Ovary (tissue), 9 donors: Measurements from ENCODE around the gene MAST2. TPM values are rescaled to one million over a fixed set of nuclear protein-coding genes. Genes with fewer than 3 reads are reported as not detected.

Experiments
- DNase-seq, 5 donors: peaks; one replicate each; pipeline ENCODE4 v3.0.0-alpha.2; 2019 to 2020
- H3K27ac ChIP-seq, 2 donors: fragments of 200-600 bp; one replicate each; pipeline versions ENCODE4 v1.5.1 to v1.8.0; 2019 to 2022
- H3K27me3 ChIP-seq: fragments of 200-600 bp; one replicate; pipeline ENCODE4 v1.8.0; 2022
- H3K36me3 ChIP-seq: fragments of 200-600 bp; sonication (generic); one replicate; pipeline ENCODE4 v1.5.1; 2019
- H3K4me1 ChIP-seq: one replicate; pipeline ENCODE4 v1.8.1; 2013; ENCODE audit warnings: mild to moderate bottlenecking, moderate library complexity; ENCODE audit not compliant: insufficient read depth
- H3K4me3 ChIP-seq: fragments of 200-600 bp; sonication (generic); one replicate; pipeline ENCODE4 v1.5.1; 2017
- H3K9me3 ChIP-seq, 2 donors: fragments of 200-600 bp in 1 of 2; sonication (generic) in 1 of 2; one replicate each; pipeline versions ENCODE4 v1.5.1 to v1.8.1; 2013 to 2019; ENCODE audit warnings: mild to moderate bottlenecking in 1 of 2, moderate library complexity in 1 of 2
- CTCF ChIP-seq, 3 donors: fragments of 450-650 bp in 2 of 3; fragments of 200-600 bp in 1 of 3; IDR thresholded peaks; one replicate each; pipeline versions ENCODE4 v1.5.1 to v1.8.0; 2016 to 2022; ENCODE audit warnings: antibody characterized with exemption in 3 of 3, mild to moderate bottlenecking in 1 of 3
- EP300 ChIP-seq: sonication (generic); formaldehyde crosslinking; IDR thresholded peaks from one replicate; pipeline ENCODE4 v1.6.1; 2017; ENCODE audit warnings: antibody characterized with exemption
- POLR2A ChIP-seq: fragments of 450-650 bp; IDR thresholded peaks from one replicate; pipeline ENCODE4 v1.6.1; 2017; ENCODE audit warnings: antibody characterized with exemption, mild to moderate bottlenecking, moderate library complexity
- WGBS, 3 donors: extraction: QIAGEN DNeasy Blood & Tissue Kit in 1 of 3; methylation state at CpG; one replicate each; pipeline versions ENCODE4 v1.1.5 to v1.1.7; 2013 to 2017; 5-methylcytosine and 5-hydroxymethylcytosine counted together
- intact Hi-C, 4 donors: fragments of 100-400 bp; cut with DNase I; formaldehyde crosslinking; loops; one replicate each; pipeline versions ENCODE4 v1.11.0 to v1.15.1; 2022 to 2023
- polyA plus RNA-seq, 2 donors: library from polyadenylated mRNA; stranded (reverse); fragments of 200-250 nt in 1 of 2; fragments of 350-450 nt in 1 of 2; fragmentation: Illumina TruSeq in 1 of 2; extraction: RNeasy Lipid Tissue Mini Kit (QIAGEN cat#74804) in 1 of 2; gene quantifications; one replicate each; pipeline ENCODE4 v1.2.3, GENCODE V29; 2013 to 2014
- total RNA-seq, 7 donors: library from RNA; depleted of rRNA in 2 of 7; stranded (reverse); fragments of >200 nt in 2 of 7; fragmentation: NEBNext Ultra II Directional in 3 of 7; extraction: Animal tissue kit (Norgen Biotek cat#: 25700) in 3 of 7; gene quantifications; one replicate each; pipeline versions ENCODE4 v1.1.0 to v1.2.4, GENCODE V29; 2016 to 2023
- donor health status: DM: no; HTN: no; CAD: no; lungs with moderate emphysema.
- donor health status: DM: no; HTN: no; CAD: no.
- donor health status: Bipolar disorder and iron deficiency.
- donor health status: DM: yes; HTN: yes; CAD: no.
- donor health status: DM: no; HTN: no; CAD: no.
- donor health status: DM: yes; HTN: yes; CAD: no.

MAST2 gene
- total and polyA plus RNA-seq, 9 donors: 22.6 to 50.4 (median 31.7) TPM

GRCh38 chr1:45979778-45980176 lies 176.4 kb downstream of the MAST2 start:
- H3K4me1 ChIP-seq: no peaks in the 10 kb centered on the region
- H3K27me3 ChIP-seq: no peaks in the 10 kb centered on the region
- no peaks in the 10 kb centered on the region for H3K36me3 ChIP-seq
- no peaks in the 10 kb centered on the region for H3K9me3 ChIP-seq
- no peak overlapping the region for H3K27ac ChIP-seq
- WGBS, 3 donors: 71 to 89% (median 73%) methylated on average over 5 of the region's 5 CpGs
- DNase-seq: no peak
- intact Hi-C loops: no loop called here
- TF ChIP-seq CTCF (IDR thresholded peaks at IDR 0.05) (no peak), POLR2A (no peak), EP300 (no peak)
- no peak overlapping the region for H3K4me3 ChIP-seq

GRCh38 chr1:45982359-45982758 lies 178.9 kb downstream of the MAST2 start:
- Histone ChIP-seq H3K36me3 (no peaks in the 10 kb centered on the region), H3K4me3 (no peak overlapping the region), H3K27ac (no peak overlapping the region), H3K9me3 (no peaks in the 10 kb centered on the region), H3K4me1 (no peaks in the 10 kb centered on the region), H3K27me3 (no peaks in the 10 kb centered on the region)
- DNase-seq: no peak
- 83 to 87% (median 86%) methylated on average over 2 of the region's 2 CpGs for WGBS, 3 donors
- intact Hi-C loops: no loop called here
- no peak for TF ChIP-seq EP300
- no peak for TF ChIP-seq CTCF (IDR thresholded peaks at IDR 0.05)
- no peak for TF ChIP-seq POLR2A

GRCh38 chr1:45983967-45984366 lies 180.6 kb downstream of the MAST2 start:
- no peaks in the 10 kb centered on the region for H3K36me3 ChIP-seq
- no peak overlapping the region for H3K4me3 ChIP-seq
- intact Hi-C loops: no loop called here
- H3K27ac ChIP-seq: no peak overlapping the region
- H3K9me3 ChIP-seq: no peaks in the 10 kb centered on the region
- H3K4me1 ChIP-seq: no peaks in the 10 kb centered on the region
- no peak for TF ChIP-seq CTCF (IDR thresholded peaks at IDR 0.05)
- TF ChIP-seq POLR2A: no peak
- TF ChIP-seq EP300: no peak
- no peak for DNase-seq
- no peaks in the 10 kb centered on the region for H3K27me3 ChIP-seq

- WGBS, 3 donors: 94 to 97% (median 95%) methylated on average over 4 of the region's 4 CpGs
- intact Hi-C loops: no loop called here
- no peak overlapping the region for H3K4me3 ChIP-seq
- H3K27ac ChIP-seq: no peak overlapping the region
- H3K9me3 ChIP-seq: no peaks in the 10 kb centered on the region
- H3K4me1 ChIP-seq: no peaks in the 10 kb centered on the region
- H3K36me3 ChIP-seq: no peaks in the 10 kb centered on the region
- no peaks in the 10 kb centered on the region for H3K27me3 ChIP-seq
- TF ChIP-seq POLR2A (no peak), EP300 (no peak), CTCF (IDR thresholded peaks at IDR 0.05) (no peak)
- no peak for DNase-seq
These were observed 183.8 kb downstream of the MAST2 start for GRCh38 chr1:45987204-45987603.

- no peaks in the 10 kb centered on the region for H3K9me3 ChIP-seq
- H3K36me3 ChIP-seq: no peaks in the 10 kb centered on the region
- WGBS, 3 donors: 96 to 98% (median 96%) methylated on average over 2 of the region's 2 CpGs
- intact Hi-C loops: no loop called here
- TF ChIP-seq CTCF (IDR thresholded peaks at IDR 0.05): no peak
- TF ChIP-seq EP300: no peak
- no peak for TF ChIP-seq POLR2A
- no peaks in the 10 kb centered on the region for H3K4me1 ChIP-seq
- no peak for DNase-seq
- no peak overlapping the region for H3K4me3 ChIP-seq
- no peaks in the 10 kb centered on the region for H3K27me3 ChIP-seq
- H3K27ac ChIP-seq: no peak overlapping the region
These were observed 185.8 kb downstream of the MAST2 start for GRCh38 chr1:45989249-45989648.
